HepG2 (cell line): ENCODE data around the gene FAM181A. TPM values are rescaled to one million over a fixed set of nuclear protein-coding genes. Genes with fewer than 3 reads are reported as not detected.
A peak's percentile ranks its signal among the peaks of the same experiment; 100 is the strongest.

ENCODE experiments used
- AGO2 ChIP-seq: fragments of 200-400 bp; formaldehyde crosslinking; optimal IDR thresholded peaks from 2 replicates; pipeline ENCODE3; 2017; ENCODE audit warnings: mild to moderate bottlenecking, low read depth, low read length, moderate library complexity
- CAMTA2 ChIP-seq: sonication (generic); formaldehyde crosslinking; IDR thresholded peaks from 2 replicates; pipeline ENCODE4 v1.4.0; 2020; ENCODE audit warnings: mild to moderate bottlenecking, missing genetic modification reagents, borderline replicate concordance
- CBFB ChIP-seq: sonication (generic); formaldehyde crosslinking; IDR thresholded peaks from 2 replicates; pipeline ENCODE4 v1.4.0; 2020; ENCODE audit warnings: missing genetic modification reagents
- FOXA3 ChIP-seq: IDR thresholded peaks from 2 replicates; pipeline ENCODE4 v1.6.1; 2016; ENCODE audit warnings: missing genetic modification reagents, missing compliant biosample characterization
- GATAD2A ChIP-seq: IDR thresholded peaks from 2 replicates; pipeline ENCODE4 v1.6.1; 2016
- HNF4G ChIP-seq, 2 experiments: sonication (generic) in 1 of 2; formaldehyde crosslinking in 1 of 2; IDR thresholded peaks; 2 replicates each; pipeline versions ENCODE4 v1.4.0 to v1.6.1; 2011 to 2020; ENCODE audit warnings: borderline replicate concordance in 2 of 2, low read depth in 2 of 2, mild to moderate bottlenecking in 2 of 2, low read length in 1 of 2, missing genetic modification reagents in 1 of 2, moderate library complexity in 1 of 2
- HOXA3 ChIP-seq: sonication (generic); formaldehyde crosslinking; IDR thresholded peaks from 2 replicates; pipeline ENCODE4 v1.5.0; 2020; ENCODE audit warnings: missing genetic modification reagents
- KLF12 ChIP-seq: sonication (generic); formaldehyde crosslinking; IDR thresholded peaks from 2 replicates; pipeline ENCODE4 v1.4.0; 2020; ENCODE audit warnings: missing genetic modification reagents, borderline replicate concordance
- NRL ChIP-seq: sonication (generic); formaldehyde crosslinking; IDR thresholded peaks from 2 replicates; pipeline ENCODE4 v1.5.0; 2020; ENCODE audit warnings: missing genetic modification reagents, mild to moderate bottlenecking, moderate library complexity, borderline replicate concordance
- RBFOX2 ChIP-seq: fragments of 200-400 bp; formaldehyde crosslinking; IDR thresholded peaks from 2 replicates; pipeline ENCODE4 v1.6.1; 2017; ENCODE audit warnings: low read depth, mild to moderate bottlenecking, low read length
- SMC3 ChIP-seq: IDR thresholded peaks from 2 replicates; pipeline ENCODE4 v1.6.1; 2011; ENCODE audit warnings: low read length, improper control_type of control experiment
- STAT5B ChIP-seq: sonication (generic); formaldehyde crosslinking; IDR thresholded peaks from 2 replicates; pipeline ENCODE4 v1.4.0; 2020; ENCODE audit warnings: missing genetic modification reagents
- TAF1 ChIP-seq: sonication (generic); formaldehyde crosslinking; IDR thresholded peaks from 2 replicates; pipeline ENCODE4 v1.4.0; 2020; ENCODE audit warnings: missing genetic modification reagents
- TARDBP ChIP-seq: sonication (generic); formaldehyde crosslinking; IDR thresholded peaks from 2 replicates; pipeline ENCODE4 v1.8.0; 2022; ENCODE audit warnings: mild to moderate bottlenecking, missing genetic modification reagents
- ZBTB7A ChIP-seq: sonication (generic); formaldehyde crosslinking; IDR thresholded peaks from 2 replicates; pipeline ENCODE4 v1.8.0; 2022; ENCODE audit warnings: mild to moderate bottlenecking, missing genetic modification reagents
- ZBTB7B ChIP-seq: sonication (generic); formaldehyde crosslinking; IDR thresholded peaks from 2 replicates; pipeline ENCODE4 v1.4.0; 2020; ENCODE audit warnings: missing genetic modification reagents
- ZNF20 ChIP-seq: sonication (generic); formaldehyde crosslinking; IDR thresholded peaks from 2 replicates; pipeline ENCODE4 v1.4.0; 2020; ENCODE audit warnings: mild to moderate bottlenecking, moderate library complexity, missing genetic modification reagents
- ZNF547 ChIP-seq: sonication (generic); formaldehyde crosslinking; IDR thresholded peaks from 2 replicates; pipeline ENCODE4 v1.5.1; 2020; ENCODE audit warnings: mild to moderate bottlenecking, missing genetic modification reagents
- ZNF644 ChIP-seq: IDR thresholded peaks from 2 replicates; pipeline ENCODE4 v1.6.1; 2016; ENCODE audit warnings: low read depth
- polyA plus RNA-seq, 8 experiments: library from polyadenylated mRNA; depleted of rRNA in 3 of 8; stranded (reverse) in 7 of 8; unstranded in 1 of 8; fragments of >200 nt; fragmentation: Illumina TruSeq in 4 of 8; extraction: Trizol in 4 of 8; gene quantifications; 2 replicates each; pipeline versions ENCODE4 v1.2.1 to v1.2.3, GENCODE V29; 2011 to 2016; ENCODE audit warnings: low read depth in 4 of 8, missing spikeins in 1 of 8, mixed read lengths in 1 of 8; ENCODE audit not compliant: insufficient read depth in 1 of 8
- total RNA-seq, 5 experiments: library from RNA; depleted of rRNA; stranded (reverse); fragments of >200 nt; fragmentation: Illumina TruSeq; extraction: Trizol; gene quantifications; 2 replicates each; pipeline ENCODE4 v1.2.3, GENCODE V29; 2016; ENCODE audit warnings: low read depth in 1 of 5
- TF ChIP-seq, protein P1 (sequence below): sonication (generic); formaldehyde crosslinking; IDR thresholded peaks from 2 replicates; pipeline ENCODE4 v1.4.0; 2020; ENCODE audit warnings: missing genetic modification reagents, borderline replicate concordance
- TF ChIP-seq, protein P2 (sequence below): sonication (generic); formaldehyde crosslinking; IDR thresholded peaks from 2 replicates; pipeline ENCODE4 v1.8.1; 2023; ENCODE audit warnings: mild to moderate bottlenecking, missing genetic modification reagents, borderline replicate concordance
- TF ChIP-seq, protein P3 (sequence below): IDR thresholded peaks from 2 replicates; pipeline ENCODE4 v1.6.1; 2012; ENCODE audit warnings: low read length, improper control_type of control experiment

FAM181A gene
- total and polyA plus RNA-seq, 2 of the 13 experiments (the other 11 are each of a cell fraction or from before 2014, with no cell fraction given), result 1.1 to 1.5 TPM

DNA sequence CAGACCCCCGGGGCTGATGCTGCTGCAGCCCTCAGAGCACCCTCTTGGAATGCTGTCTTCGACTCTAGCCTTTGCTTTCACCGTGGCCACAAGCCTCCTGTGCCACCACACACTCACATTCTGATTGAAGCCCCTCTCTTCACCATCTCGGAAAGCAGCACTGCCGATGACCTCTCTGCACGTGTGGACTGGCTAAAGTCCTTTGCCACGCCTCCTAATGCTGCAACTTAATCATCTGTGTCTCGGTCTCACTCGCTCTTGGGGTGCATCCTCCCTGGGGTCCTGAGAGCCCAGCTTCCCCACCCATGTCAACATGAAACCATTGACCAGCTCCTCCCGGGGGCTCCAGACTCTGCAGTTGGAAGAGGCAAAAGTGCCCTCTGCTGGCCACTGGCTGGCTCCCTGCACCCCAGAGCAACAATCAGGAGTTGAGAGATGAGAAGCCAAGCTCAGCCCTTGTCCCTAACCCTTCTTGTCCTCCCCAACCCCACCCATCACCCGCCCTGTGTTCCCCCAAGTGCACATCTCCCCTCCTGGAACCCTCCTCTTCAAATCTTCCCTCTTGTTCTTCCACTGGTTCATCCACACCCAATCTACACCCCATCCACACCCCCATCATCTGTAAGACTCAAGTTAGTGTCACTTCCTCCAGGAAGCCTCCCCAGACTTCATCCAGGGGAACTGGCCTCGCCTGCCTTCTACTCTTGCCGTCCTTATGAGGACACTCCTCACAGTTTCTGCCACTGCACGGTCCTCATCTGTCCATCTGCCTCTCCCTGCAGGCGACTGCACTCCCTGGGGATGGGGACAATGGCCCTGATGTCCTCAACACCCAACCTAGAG is 23.6 kb upstream of the FAM181A start (continued):
- TF ChIP-seq CAMTA2 (CRISPR knock-in tag) (0 out of 2 replicates have a peak, but pooled peaks have one; percentile 35), AGO2 (no peak), NRL (CRISPR knock-in tag) (0 out of 2 replicates have a peak, but pooled peaks have one; percentile 9), RBFOX2 (0 out of 2 replicates have a peak, but pooled peaks have one; percentile 31), ZNF644 (0 out of 2 replicates have a peak, but pooled peaks have one; percentile 13), CBFB (no peak), GATAD2A (CRISPR knock-in tag) (peak; percentile 22; the same call in 1 of the 2 replicates), HOXA3 (CRISPR knock-in tag) (peak; percentile 50; the same call in 1 of the 2 replicates), KLF12 (CRISPR knock-in tag) (peak; percentile 42; the same call in 1 of the 2 replicates), ZBTB7B (CRISPR knock-in tag) (peak; percentile 71; the same call in 1 of the 2 replicates), ZNF547 (no peak), ZNF20 (CRISPR knock-in tag) (no peak), TAF1 (CRISPR knock-in tag) (no peak), HNF4G (IDR thresholded peaks at IDR 0.05; ENCODE audit: borderline replicate concordance, low read depth, low read length) (peak; percentile 34; the same call in 1 of the 2 replicates), HNF4G (CRISPR knock-in tag; IDR thresholded peaks at IDR 0.05; ENCODE audit: borderline replicate concordance, low read depth) (no peak), STAT5B (no peak), SMC3 (peak; percentile 48), FOXA3 (peak; percentile 56), ZBTB7A (CRISPR knock-in tag) (peak; percentile 44; the same call in 1 of the 2 replicates), TARDBP (0 out of 2 replicates have a peak, but pooled peaks have one; percentile 9)
- TF ChIP-seq, protein P1, sequence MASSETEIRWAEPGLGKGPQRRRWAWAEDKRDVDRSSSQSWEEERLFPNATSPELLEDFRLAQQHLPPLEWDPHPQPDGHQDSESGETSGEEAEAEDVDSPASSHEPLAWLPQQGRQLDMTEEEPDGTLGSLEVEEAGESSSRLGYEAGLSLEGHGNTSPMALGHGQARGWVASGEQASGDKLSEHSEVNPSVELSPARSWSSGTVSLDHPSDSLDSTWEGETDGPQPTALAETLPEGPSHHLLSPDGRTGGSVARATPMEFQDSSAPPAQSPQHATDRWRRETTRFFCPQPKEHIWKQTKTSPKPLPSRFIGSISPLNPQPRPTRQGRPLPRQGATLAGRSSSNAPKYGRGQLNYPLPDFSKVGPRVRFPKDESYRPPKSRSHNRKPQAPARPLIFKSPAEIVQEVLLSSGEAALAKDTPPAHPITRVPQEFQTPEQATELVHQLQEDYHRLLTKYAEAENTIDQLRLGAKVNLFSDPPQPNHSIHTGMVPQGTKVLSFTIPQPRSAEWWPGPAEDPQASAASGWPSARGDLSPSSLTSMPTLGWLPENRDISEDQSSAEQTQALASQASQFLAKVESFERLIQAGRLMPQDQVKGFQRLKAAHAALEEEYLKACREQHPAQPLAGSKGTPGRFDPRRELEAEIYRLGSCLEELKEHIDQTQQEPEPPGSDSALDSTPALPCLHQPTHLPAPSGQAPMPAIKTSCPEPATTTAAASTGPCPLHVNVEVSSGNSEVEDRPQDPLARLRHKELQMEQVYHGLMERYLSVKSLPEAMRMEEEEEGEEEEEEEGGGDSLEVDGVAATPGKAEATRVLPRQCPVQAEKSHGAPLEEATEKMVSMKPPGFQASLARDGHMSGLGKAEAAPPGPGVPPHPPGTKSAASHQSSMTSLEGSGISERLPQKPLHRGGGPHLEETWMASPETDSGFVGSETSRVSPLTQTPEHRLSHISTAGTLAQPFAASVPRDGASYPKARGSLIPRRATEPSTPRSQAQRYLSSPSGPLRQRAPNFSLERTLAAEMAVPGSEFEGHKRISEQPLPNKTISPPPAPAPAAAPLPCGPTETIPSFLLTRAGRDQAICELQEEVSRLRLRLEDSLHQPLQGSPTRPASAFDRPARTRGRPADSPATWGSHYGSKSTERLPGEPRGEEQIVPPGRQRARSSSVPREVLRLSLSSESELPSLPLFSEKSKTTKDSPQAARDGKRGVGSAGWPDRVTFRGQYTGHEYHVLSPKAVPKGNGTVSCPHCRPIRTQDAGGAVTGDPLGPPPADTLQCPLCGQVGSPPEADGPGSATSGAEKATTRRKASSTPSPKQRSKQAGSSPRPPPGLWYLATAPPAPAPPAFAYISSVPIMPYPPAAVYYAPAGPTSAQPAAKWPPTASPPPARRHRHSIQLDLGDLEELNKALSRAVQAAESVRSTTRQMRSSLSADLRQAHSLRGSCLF (CRISPR knock-in tag), result no peak
- TF ChIP-seq, protein P2, sequence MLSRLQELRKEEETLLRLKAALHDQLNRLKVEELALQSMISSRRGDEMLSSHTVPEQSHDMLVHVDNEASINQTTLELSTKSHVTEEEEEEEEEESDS (CRISPR knock-in tag), result no peak
- TF ChIP-seq, protein P3, sequence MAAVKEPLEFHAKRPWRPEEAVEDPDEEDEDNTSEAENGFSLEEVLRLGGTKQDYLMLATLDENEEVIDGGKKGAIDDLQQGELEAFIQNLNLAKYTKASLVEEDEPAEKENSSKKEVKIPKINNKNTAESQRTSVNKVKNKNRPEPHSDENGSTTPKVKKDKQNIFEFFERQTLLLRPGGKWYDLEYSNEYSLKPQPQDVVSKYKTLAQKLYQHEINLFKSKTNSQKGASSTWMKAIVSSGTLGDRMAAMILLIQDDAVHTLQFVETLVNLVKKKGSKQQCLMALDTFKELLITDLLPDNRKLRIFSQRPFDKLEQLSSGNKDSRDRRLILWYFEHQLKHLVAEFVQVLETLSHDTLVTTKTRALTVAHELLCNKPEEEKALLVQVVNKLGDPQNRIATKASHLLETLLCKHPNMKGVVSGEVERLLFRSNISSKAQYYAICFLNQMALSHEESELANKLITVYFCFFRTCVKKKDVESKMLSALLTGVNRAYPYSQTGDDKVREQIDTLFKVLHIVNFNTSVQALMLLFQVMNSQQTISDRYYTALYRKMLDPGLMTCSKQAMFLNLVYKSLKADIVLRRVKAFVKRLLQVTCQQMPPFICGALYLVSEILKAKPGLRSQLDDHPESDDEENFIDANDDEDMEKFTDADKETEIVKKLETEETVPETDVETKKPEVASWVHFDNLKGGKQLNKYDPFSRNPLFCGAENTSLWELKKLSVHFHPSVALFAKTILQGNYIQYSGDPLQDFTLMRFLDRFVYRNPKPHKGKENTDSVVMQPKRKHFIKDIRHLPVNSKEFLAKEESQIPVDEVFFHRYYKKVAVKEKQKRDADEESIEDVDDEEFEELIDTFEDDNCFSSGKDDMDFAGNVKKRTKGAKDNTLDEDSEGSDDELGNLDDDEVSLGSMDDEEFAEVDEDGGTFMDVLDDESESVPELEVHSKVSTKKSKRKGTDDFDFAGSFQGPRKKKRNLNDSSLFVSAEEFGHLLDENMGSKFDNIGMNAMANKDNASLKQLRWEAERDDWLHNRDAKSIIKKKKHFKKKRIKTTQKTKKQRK, result no peak
